NCI-H2107 treated with DMSO at 0.1 percent for 48 hours (cell line): ENCODE data around the gene ANKRD23.
"Not testable (repeated sequence)": the region's sequence is repeated elsewhere in the genome, so short reads cannot be mapped to it uniquely, and the experiment has no call there.

ENCODE experiments used
- DNase-seq: peaks from one replicate; lab custom pipeline; 2025; ENCODE audit not compliant: unreplicated experiment; lab: John Stamatoyannopoulos, UW

ANKRD23 gene

DNA sequence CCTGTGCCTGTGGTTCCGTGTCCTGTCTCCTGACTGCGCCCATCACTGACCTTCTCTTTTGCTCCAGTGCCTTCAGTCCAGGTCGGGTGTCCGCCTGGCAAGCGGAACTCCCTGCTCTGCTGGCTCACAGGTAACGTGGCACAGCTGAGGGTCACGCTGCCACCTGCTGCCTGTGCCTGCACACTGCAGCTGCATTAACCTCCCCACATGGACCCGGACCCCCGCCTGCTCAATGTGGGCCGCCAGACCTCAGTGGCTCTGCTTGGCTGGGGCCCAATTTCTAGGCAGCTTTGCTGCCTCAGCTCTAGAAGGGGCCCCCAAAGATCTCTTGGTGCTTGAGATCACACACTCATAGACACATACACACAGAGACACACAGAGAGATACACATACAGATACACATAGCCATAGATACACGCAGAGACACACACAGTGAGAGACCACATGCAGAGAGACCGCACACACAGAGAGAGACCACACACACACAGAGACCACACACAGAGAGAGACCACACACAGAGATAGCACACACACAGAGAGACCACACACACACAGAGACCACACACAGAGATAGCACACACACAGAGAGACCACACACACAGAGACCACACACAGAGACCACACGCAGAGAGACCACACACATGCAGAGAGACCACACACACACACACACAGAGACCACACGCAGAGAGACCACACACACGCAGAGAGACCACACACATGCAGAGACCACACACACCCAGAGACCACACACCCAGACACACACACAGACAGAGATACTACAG lies 42.6 kb downstream of the ANKRD23 start:
- peak; percentile 18 for DNase-seq

DNA sequence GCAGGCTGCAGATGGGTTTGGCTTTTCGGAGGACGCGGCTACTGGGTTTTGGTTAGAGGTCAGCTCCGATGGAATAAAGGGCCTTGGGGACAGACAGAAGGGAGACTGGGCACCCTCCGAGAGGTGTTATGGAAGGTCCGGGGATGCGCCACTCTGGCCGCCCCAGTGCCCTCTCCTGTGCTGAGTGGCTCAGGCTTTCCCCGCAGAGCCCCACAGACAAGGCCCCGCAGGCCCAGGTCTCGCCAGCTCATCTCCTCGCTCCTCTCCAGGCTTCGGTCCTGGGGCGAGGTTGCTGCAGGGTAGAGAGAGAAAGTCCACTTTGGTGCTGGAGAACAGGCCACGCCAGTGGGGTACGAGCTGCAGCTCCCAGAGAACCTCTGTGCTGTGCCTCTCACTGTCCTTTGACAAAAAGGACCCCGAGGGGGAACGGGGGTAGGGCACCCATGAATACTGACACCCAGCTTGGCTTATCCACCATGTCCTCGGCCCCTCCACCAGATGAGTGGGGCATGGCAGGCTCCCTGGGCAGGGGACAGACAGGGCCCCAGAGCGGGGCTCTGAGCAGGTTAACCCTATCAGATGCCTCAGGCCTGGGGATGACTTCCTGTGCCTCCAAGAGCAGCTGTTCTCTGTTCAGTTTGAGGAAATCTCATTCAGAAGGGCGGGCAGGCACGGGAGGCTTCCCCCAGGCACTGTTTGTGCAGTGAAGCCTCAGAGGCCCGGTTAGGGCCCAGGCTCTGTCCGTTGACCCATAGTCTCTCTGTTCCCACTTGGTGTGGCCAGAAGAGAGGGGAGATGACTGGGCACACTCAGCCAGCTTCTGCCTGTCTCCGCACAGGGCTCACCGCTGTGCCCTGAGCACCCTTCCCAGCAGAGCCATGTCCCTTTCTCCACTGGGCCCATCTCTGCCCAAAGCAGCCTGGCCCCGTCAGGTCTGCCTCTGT lies 43.5 kb downstream of the ANKRD23 start:
- DNase-seq = no peak

DNA sequence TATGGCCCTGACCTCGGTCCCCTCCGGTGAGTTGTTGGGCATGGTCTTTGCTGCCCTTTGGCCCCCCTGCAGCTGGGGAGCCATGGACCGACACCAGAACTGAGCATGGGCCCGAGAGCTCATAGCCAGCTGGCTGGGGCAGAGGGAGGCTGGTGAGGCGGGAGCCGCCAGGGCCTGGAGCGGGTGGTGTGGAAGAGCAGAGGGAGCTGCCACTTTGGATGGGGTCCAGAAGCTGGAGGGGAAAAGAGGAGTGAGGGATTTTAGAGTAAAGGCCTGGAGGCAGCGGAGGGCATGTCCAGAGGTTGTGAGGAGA lies 44.2 kb downstream of the ANKRD23 start:
- no peak for DNase-seq

DNA sequence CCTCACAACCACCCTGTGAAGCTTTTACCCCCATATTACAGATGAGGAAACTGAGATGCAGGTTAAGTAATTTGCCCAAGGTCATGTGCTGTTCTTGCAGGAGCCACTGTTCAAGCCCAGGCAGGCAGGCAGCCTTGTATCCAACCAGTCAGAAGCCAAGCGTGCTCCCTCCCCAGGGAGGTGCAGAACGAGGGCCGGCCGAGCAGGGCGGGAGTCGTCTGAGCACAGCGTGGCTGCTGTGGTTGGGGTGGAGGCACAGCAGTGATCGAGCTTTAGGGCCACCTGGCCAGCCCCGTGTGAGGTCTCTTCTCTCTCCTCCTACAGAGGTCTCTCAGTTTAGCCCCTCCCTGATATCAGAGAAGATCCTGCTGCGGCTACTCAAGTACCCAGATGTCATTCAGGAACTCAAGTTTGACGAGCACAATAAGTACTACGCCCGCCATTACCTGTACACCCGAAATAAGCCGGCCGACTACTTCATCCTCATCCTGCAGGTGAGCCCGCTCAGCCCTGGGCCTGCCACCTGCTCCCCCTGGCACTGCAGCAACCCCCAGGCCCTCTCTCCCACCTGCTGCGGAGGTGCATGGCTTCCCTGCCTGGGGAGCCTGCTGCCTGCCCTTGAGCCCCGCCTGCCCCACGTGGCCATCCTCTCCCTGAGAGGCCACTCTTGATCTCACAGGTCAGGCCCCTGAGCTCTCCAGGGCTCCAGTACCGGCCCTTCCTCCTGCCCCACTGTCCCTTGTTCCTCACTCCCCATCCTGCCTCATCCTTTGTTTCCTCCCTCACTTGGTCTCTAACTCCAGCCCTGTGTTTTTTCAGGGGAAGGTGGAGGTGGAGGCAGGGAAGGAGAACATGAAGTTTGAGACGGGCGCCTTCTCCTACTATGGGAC lies 44.8 kb downstream of the ANKRD23 start:
- DNase-seq = peak; percentile 36

DNA sequence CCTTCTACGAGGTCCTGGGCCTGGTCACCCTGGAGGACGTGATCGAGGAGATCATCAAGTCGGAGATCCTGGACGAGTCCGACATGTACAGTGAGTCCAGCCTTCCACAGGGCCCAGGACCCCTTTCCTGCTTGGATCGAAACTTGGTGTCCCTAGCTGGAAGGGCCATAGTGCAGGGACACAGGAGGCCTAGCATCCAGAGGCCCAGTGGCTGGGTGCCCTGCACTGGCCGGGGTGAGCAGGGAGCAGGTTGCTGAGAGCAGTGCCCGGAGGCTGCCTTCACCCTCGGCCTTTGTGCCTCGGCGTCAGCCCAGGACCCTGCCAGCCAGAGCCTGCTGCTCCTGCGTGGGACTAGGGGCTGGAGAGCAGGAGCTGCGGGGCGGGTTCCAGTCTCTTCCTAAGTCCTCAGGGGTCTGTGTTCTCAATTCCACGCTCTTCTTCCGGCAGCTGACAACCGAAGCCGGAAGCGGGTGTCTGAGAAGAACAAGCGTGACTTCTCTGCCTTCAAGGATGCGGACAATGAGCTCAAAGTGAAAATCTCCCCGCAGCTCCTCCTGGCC lies 46.7 kb downstream of the ANKRD23 start:
- DNase-seq = no peak

DNA sequence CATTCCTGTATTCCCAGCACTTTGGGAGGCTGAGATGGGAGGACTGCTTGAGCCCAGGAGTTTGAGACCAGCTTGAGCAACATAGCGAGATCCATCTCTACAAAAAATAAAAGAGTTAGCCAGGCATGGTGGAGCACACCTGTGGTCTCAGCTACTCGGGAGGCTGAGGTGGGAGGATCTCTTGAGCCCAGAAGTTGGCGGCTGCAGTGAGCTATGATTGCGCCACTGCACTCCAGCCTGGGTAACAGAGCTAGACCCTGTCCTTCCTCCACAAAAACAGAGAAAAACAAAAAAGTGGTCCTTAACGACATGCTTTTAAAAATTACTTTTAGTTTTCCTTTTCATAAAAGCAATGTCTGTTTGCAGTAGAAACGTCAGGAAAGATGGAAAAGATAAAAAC lies 47.3 kb downstream of the ANKRD23 start:
- not testable (repeated sequence) for DNase-seq

DNA sequence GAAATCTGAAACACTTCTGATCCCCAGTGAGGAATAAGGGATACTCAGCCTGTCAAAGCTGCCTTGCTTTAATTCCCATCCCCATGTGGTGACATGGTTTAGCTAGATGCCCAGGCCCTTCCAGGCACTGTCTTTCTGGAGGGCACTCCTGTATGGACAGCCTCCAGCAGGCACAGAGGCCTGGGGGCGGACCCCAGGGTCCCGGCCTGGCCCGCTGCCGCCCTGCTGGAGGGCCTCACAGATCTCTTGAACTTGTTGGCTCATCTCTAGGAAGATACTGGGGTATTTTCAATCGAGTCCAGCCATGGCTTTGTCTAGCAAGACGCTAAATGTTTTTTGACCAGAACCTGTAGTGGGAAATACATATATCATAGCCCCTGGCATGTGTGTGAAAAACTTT lies 48.7 kb downstream of the ANKRD23 start:
- no peak for DNase-seq

DNA sequence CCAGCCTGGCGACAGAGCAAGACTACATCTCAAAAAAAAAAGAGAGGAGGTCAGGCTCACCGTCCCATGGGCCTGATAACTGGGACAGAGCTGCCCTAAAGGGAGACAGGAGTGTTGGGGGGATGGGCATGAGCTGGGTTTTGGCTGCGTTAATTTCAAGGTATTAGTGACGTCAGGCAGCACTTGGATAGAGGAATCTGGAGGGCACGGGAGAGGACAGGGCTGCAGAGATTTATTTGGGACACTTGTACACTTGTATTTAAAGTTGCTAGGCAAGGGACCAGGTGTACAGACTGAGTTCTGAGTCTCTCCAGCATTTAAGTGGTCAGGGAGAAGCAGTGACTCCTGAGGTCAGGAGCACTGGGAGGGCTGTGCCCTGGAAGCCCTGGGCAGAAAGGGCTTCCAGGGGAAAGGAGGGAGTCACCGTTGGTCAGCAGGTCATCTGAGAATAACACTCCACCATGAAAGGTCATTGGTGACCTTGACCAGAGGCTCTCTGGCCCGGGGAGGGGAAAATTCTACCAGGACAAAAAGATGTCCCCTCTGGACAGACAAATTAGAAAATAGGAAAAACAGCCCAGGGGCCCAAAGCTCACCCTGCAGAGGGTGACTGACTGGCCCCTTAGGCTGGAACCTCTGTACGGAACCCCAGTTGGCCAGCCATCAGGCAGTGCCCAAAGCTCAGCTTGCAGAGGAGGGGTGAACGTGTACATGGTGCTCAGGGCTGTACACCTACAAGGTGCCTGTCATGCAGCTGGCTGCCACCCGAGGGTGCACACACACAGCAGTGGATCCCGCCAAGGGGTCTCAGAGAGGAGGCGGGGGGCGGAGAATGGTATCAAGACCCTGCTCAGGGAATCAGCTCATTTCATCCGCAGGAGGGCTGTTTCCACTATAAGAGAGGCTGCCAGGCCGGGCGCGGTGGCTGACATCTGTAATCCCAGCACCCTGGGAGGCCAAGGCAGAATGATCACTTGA lies 50.8 kb downstream of the ANKRD23 start:
- no peak for DNase-seq

DNA sequence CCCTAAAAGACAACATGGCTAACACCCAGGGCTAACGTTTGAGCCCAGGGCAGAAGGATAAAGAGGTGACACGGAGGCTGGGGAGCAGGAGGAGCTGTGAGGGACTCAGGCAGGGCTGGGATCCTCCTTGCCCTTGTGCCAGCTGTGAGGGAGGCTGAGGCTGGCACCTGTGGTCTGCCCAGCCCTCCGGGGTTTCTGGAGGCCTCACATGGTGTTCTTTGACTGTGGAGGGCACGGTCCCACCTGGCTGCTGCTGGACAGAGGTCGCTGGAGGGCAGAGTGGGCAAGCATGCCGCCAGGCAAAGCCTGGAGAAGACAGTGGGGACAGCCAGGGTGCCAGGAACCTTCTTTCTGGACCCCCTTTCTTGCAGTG lies 54.6 kb downstream of the ANKRD23 start:
- no peak for DNase-seq

DNA sequence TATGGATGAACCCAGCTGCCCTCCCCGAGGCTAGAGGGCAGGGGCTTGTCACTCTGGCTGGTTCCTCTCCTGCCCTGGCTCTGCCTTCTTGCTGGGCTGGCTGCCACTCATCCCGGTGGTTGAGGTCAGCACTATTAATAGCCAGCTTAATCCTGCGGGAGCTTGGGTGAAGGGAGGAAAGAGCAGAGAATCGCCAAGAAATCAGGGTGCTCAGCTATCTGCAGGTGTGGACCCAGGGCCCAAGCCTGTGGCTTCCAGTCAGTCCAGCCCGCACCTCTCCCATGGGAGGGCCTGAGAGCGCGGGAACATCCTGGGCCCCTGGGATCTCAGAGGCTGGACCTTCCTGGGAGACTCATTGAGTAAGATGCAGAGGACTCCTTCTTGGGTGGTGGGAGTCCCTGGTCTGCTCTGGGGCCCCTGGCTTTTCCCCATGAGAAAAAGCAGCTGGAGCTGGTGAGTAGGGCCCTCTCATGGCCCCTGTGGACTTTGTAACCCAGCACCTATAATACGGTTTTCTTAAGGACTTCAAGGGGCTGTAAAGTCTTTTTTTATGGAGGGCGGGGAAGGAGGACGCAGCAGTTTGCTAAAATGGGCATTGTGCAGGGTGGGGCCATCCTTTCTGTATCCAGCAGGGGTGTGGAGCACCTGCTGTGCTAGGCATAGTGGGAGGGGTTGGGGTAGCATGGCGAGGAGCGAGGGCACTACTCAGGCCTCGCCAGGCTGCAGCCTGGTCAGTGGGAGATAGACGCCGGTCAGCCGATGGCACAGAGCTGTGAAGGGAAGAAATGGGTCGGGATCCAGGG lies 55.2 kb downstream of the ANKRD23 start:
- DNase-seq = no peak
